Measurements from ENCODE around the gene SP2.
A peak's percentile ranks its signal among the peaks of the same experiment; 100 is the strongest.

Gene SP2

GRCh38 chr17:47895856-47896671 lies at the start of gene SP2:
SP2 (plus strand) TSS chr17:47896236; CDS start chr17:47896287, 51 bp downstream.
- peak; percentile 100 for DNase-seq

GRCh38 chr17:47846716-47847340 lies 49.2 kb upstream of the SP2 start:
- no peak for DNase-seq

- DNase-seq, result peak; percentile 30
Observed at GRCh38 chr17:47847341-47848197, 48.5 kb upstream of the SP2 start.

- DNase-seq, result no peak
Observed at GRCh38 chr17:47848198-47848513, 47.9 kb upstream of the SP2 start.

- DNase-seq, result no peak
Observed at GRCh38 chr17:47850373-47850691, 45.7 kb upstream of the SP2 start.

- peak; percentile 57 for DNase-seq
Observed at GRCh38 chr17:47850692-47851573, 45.1 kb upstream of the SP2 start, which contains the start of gene SP6. SP6 (minus strand) TSS chr17:47851163; CDS start chr17:47848429, 2,734 bp downstream.

GRCh38 chr17:47851764-47852112 lies 44.3 kb upstream of the SP2 start:
- DNase-seq, result no peak

GRCh38 chr17:47852113-47852949 lies 43.7 kb upstream of the SP2 start:
- no peak for DNase-seq

- no peak for DNase-seq
Observed at GRCh38 chr17:47853616-47854015, 42.4 kb upstream of the SP2 start.

- DNase-seq, result no peak
Observed at GRCh38 chr17:47855737-47856136, 40.3 kb upstream of the SP2 start.

- DNase-seq, result no peak
Observed at GRCh38 chr17:47856830-47857229, 39.2 kb upstream of the SP2 start.

GRCh38 chr17:47857551-47858455 lies 38.2 kb upstream of the SP2 start:
- no peak for DNase-seq

- no peak for DNase-seq
Observed at GRCh38 chr17:47860386-47860785, 35.6 kb upstream of the SP2 start.

- DNase-seq, result no peak
Observed at GRCh38 chr17:47862621-47863440, 33.2 kb upstream of the SP2 start.

- peak; percentile 57 for DNase-seq
Observed at GRCh38 chr17:47864791-47865216, 31.2 kb upstream of the SP2 start.

GRCh38 chr17:47866941-47867340 lies 29.1 kb upstream of the SP2 start:
- DNase-seq, result no peak

GRCh38 chr17:47867813-47868533 lies 28.1 kb upstream of the SP2 start:
- no peak for DNase-seq

GRCh38 chr17:47869114-47869513 lies 26.9 kb upstream of the SP2 start:
- no peak for DNase-seq

- no peak for DNase-seq
Observed at GRCh38 chr17:47870056-47870455, 26.0 kb upstream of the SP2 start.

All from activated CD4-positive, alpha-beta T cell treated with anti-CD3 and anti-CD28 coated beads, Interleukin-2, Interleukin-6, amounts not matched to agents 100 ng/mL and 50 ng/mL, durations not matched to agents 16 hours and 8 hours (primary cell).